Kasumi-1 (cell line): ENCODE data around the gene TDP2.
"Not testable (repeated sequence)": the region's sequence is repeated elsewhere in the genome, so short reads cannot be mapped to it uniquely, and the experiment has no call there.

Experiments
- DNase-seq, 2 experiments: peaks; one replicate each; lab custom pipeline; 2025; lab: John Stamatoyannopoulos, UW

TDP2 gene

GRCh38 chr6:24646771-24647170, 19.9 kb downstream of the TDP2 start:
- DNase-seq: no peak

- no peak for DNase-seq
These were observed 22.3 kb downstream of the TDP2 start for GRCh38 chr6:24644377-24644776.

DNA sequence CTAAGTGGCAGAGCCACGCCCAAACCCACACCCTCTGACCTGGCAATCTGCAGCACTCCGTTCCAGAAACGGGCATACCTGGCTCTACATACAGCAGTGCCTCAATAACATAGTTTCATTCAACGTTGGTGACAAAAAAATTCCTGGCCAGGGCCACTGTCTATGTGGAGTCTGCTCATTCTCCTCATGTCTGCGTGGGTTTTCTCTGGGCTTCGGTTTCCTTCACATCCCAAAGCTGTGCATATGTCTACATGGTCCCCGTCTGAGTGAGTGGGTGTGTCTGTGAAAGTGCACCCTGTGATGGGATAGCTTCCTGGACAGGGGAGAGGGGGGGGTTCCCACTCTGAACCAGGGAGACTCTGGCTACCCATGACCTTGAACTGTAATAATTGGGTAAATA, 22.8 kb downstream of the TDP2 start:
- no peak for DNase-seq

DNA sequence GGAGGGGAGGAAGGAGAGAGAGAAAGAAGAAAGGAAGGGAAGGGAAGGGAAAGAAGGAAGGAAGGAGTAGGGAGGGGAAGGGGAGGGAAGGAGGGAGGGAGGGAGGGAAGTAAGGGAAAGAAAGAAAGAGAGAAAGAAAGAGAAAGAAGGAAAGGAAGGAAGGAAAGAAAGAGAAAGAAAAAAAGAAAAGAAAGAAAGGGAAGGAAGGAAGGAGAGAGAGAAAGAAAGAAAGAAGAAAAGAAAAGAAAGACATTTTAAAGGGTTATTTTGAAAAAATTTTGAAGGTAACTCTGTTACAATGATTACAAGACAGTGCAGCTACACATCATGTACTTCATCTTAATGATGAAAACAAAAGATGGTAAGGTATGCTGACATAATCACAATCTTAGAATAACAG, 24.6 kb downstream of the TDP2 start:
- DNase-seq: no peak

GRCh38 chr6:24640631-24641030, 26.1 kb downstream of the TDP2 start:
- DNase-seq: not testable (repeated sequence)

DNA sequence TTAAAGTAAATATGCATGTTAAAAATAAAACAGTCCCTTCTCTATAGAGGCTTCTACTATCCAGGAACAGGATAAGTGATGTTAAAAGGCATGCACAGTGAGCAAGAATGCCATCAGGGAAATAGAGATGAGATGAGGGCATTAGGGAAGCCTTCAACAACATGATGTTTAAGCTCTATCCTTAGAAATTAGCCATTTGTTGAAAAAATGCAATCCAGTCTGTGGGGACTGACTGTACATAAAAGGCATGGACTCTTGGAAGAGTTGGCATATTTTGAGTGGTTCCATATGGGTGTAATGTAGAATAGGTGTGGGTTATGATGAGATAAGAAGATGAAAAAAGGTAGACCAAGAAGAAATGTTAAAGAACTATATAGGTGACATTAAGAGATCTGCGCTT, 26.5 kb downstream of the TDP2 start:
- DNase-seq: no peak

GRCh38 chr6:24636681-24637080, 30.0 kb downstream of the TDP2 start:
- no peak for DNase-seq

DNA sequence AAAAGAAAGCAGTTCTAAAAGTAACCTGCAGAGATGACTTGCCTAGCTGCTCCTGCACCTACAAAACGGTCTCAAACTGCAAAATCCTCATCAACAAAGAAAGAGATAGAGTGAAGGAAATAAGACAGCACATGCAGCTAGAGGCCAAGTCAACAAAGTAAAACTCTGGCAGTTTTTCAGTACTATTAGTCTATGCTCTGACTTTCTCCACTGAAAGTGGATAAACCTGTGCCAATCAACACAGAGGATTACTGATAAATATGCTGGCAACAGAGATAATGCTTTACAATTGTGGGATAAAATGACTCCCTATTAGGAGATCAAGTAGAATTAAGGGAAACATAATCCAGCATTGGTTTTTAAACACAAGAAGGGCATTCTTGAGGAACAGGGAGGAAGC, 34.1 kb downstream of the TDP2 start:
- no peak for DNase-seq

DNA sequence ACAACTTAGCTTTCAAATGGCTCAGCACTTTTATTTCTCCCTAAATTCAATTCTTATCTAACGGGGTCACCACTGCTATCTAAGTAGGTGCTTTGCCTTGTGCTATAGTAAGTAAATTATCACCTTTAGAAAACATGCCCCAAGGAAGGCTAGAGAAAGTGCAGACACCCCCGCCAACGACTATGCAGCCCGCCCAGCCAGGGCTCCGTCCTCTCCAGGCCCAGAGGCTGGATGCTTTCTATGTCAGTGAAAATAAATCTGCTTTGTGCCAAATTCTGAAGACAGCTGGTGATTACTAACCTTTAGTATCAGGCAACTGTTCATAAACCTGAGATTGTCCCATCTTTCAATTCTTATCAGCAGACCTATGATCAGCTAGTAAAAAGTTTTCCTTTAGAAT, 35.0 kb downstream of the TDP2 start:
- DNase-seq: no peak

GRCh38 chr6:24630856-24631505, 35.7 kb downstream of the TDP2 start:
- no peak for DNase-seq

- DNase-seq: no peak
These were observed 44.9 kb downstream of the TDP2 start for GRCh38 chr6:24621626-24622289.

DNA sequence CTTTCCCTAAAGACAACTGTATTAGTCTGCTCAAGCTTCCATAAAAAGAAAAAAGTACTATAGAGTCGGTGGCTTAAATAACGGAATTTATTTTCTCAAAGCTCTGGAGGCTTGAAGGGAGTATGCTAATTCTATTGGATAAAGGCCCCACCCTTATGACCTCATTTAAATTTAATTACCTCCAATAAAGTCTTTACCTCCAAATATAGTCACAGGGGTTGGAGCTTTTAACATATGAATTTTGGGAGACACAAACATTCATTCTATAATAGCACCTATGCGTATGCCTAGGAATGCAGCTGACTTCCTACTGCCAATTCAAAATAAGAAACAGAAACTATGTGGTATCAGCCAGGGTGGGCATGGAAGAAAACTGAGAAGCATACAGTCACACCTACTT, 46.1 kb downstream of the TDP2 start:
- no peak for DNase-seq

DNA sequence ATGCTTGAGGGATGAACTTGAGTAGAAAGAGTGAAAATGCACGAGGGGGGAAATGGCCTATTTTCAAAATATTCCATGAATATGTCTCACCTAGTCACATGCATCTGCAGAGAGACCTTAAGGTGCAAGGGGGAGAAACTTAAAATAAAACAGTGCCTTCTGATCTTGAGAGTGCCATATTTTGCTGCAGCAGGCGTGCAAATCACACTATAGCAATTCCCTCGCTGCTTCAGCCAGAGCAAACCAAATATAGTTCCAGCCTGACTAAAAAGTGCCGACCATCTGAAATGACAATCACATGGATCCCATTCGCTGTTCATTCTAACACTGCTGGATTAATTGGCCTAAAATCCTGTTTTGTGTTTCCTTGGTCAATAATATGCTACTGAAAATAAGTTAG, 47.0 kb downstream of the TDP2 start:
- no peak for DNase-seq

GRCh38 chr6:24614648-24615047, 52.1 kb downstream of the TDP2 start:
- DNase-seq: no peak

DNA sequence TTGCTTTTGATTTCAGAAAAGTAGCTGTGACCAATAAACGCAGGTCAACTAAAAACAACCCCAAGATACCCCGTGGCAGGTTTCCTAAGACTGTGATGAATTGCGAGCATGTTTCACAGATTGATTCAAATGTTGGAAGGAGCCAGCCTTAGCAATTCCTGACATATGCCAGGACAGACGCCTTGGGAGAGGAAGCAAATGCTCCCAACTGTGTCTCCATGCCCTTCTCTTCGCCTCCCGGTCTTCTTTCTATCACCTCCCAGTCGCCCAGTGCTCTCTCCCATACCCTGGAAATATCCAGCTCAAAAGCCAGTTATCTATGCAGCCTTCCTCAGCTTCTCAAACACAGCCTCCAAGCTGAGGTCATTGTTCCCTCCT, 52.7 kb downstream of the TDP2 start:
- no peak for DNase-seq

DNA sequence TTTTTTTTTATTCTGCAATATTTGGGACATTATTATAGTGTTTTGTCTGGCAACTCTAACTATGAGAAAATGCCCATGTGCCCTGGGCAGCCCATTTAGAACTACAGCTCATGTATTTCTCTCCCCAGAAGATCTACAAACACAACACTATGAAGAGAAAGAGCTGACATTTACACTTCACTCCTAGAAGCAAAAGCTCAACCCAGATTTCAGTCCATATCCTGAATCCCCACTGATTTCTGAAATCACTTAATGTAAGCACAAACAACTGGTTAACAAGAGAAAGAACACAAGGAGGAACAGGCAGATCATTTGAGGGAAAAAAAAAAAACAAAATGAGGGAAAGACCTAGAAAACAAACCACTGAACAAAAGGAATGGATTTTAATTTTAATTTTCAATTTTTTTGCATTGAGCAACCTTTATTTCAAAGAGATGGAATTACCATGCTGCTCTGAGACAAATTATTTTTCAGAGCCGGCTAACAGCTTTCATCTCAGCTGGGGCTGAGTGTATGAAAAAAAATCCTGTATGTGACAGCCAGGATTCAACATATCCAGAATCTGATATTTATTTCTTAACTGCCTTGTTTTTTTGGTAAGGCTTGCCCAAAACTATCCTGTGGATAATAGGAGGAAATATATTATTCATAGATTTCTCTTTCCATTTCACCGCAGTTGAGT, 53.2 kb downstream of the TDP2 start:
- DNase-seq: no peak

DNA sequence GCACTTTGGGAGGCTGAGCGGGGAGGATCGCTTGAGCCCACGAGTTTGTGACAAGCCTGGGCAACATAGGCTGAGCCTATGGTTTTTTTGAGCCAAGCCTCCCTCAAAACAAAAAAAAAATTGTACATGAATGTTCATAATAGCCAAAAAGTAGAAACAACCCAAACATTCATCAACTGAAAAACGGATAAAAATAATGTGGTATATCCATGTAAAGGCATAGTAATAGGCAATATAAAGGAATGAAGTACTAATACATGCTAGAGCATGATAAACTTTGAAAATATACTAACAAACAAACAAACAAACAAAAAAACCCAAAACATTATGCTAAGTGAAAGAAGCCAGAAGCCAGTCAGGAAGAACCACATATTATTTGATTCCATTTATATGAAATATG, 56.0 kb downstream of the TDP2 start:
- DNase-seq: no peak

DNA sequence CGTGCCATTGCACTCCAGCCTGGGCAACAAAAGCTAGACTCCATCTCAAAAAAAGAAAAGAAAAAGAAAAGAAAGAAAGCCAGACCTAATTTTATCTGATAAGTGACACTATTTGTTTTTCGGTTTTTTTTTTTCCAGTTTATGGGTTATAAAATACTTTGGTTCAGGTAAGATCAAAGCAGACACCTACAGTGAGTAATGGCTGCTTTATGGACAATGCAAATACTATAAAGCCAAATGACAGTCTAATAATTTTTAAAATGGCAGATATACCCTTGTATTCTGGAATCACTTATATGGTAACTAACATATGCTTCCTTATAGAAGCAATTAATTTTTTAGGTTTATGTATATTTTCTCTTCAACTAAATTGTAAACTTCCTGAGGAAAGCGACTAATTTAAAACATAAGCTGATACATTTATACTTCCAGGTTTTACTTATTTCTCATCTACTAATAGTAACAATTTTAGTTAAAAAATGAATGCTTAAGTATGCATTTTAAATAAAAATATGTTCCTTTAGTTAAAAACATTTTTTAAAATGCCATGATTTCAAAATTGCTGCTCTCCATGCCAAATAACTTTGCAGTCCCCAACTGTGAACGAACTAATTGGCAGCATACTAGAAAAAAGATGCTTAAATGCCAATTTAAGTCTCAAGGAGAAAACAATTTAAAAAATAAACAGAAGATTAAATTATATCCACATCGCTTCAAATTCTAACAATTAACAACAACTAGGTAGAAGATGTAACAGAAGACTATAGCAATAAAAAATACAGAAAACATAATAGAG, 59.2 kb downstream of the TDP2 start:
- DNase-seq: no peak

DNA sequence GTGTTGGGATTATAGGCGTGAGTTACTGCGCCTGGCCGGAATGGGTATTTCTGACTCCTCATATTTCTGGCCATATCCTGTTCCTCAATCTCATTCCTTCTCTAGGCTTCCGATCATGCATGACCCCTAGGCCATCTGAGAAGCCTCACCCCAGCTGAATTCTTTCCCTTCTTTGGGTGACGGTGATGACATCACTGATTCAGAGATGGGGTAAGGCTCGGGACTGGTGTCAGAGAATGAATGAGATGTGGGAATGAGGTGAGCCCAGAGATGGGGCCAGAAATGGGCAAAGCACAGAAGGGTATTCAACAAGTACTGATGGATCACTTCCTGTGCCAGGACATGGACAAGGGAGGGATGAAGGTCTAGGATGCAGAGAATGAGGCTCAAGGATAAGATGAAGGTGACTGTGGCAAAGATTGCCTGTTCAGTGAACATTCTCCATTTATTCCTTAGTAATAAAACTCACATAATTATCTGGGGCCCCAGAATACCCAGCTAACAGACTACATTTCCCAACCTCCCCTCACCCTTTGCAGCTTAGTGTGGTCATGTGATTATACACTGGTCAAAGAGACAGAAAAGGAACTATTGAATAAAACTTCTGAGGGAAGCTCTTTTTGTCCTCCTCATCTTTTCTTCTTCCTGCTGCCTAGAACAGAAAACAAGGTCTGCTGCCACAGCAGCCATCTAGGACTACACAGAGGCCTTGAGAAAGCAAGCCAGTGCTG, 60.3 kb downstream of the TDP2 start:
- DNase-seq: no peak

GRCh38 chr6:24603241-24603640, 63.5 kb downstream of the TDP2 start:
- no peak for DNase-seq

GRCh38 chr6:24600903-24601302, 65.8 kb downstream of the TDP2 start:
- DNase-seq: no peak
